ENCODE results near the gene PATE1.

The PATE1 gene

GRCh38 chr11:125790825-125791224, 44.7 kb downstream of the PATE1 start:
- no peak for DNase-seq (ENCODE audit: low spot score)

DNA sequence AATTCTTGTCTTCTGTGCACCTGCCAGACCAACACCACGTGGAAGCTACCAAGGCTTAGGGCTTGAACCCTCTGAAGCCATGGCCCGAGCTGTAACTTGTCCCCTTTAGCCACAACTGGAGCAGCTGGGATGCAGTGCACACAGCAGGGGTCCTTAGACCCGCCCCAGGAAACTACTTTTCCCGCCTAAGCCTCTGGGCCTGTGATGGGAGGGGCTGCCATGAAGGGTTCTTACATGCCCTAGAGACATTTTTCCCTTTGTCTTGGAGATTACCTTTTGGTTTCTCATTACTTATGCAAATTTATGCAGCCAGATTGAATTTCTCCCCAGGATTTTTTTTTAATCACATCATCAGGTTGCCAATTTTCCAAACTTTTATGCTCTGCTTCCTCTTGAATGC, 51.6 kb downstream of the PATE1 start:
- no peak for DNase-seq (ENCODE audit: low spot score)
